ENCODE data around the gene C7orf25. TPM values are rescaled to one million over a fixed set of nuclear protein-coding genes. Genes with fewer than 3 reads are reported as not detected.

C7orf25 gene
- total RNA-seq, 4 donors from 2014 or later, result 8.3 to 15.1 (median 11.3) TPM

DNA sequence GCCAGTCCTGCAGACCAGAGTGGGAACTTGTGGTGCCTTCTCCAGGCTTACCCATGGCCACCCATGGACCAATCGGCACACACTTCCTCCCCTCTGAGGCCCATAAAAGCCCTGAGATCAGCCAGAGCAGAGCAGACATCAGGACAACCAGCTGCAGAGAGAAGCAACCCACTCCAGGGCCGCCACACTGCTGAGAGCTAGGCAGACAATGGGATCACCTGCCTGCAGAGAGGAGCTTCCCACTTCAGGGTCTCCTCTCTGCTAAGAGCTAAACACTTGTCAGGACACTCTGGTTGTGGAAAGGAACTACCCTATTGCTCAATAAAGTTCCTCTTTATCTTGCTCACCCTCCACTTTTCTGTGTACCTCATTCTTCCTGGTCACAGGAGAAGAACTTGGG lies 34.0 kb downstream of the C7orf25 start:
- Histone ChIP-seq H3K27me3 (no peaks in the 10 kb centered on the region), H3K36me3 (no peaks in the 10 kb centered on the region), H3K9me3 (no peaks in the 10 kb centered on the region), H3K4me3 (no peak overlapping the region), H3K4me1 (no peaks in the 10 kb centered on the region), H3K27ac (no peak overlapping the region)
- no peak for DNase-seq
- TF ChIP-seq POLR2A (IDR thresholded peaks at IDR 0.05), result no peak
- no peak for TF ChIP-seq CTCF (IDR thresholded peaks at IDR 0.05)

DNA sequence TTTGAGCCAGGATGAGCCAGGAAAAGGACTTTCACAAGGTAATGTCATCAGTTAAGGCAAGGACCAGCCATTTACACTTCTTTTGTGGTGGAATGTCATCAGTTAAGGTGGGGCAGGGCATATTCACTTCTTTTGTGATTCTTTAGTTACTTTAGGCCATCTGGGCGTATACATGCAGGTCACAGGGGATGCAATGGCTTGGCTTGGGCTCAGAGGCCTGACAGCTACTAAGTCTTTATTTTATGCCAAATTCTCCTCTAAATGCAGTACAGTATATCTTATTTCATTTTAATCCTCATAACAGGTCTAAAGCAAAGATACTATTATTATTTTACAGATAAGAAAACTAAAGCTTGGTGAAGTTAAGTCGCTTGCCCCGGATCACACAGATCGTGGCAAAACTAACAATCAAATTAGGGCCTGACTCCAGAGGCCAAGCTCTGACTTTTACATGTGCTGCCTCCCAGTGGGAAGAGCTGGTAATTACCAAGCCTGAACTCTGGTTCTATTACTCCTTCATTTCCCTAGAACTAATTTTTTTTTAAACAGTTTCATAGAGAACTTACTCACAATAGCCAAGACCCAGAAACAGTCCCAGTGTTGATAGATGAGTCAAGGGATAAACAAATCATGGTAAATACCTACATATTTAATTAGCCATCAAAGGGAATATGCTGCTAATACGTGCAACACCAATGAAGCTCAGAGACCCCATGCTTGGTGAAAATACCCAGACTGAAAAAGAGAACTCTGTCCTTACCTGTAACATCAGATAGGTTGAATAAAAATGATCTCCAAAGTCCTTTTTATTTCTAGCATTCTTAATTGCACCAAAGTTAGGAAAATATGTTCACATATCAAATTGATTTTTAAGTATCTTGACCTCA lies 35.4 kb downstream of the C7orf25 start:
- TF ChIP-seq CTCF (IDR thresholded peaks at IDR 0.05) (peak; percentile 53 to 80 (median 76)), POLR2A (IDR thresholded peaks at IDR 0.05) (no peak)

DNA sequence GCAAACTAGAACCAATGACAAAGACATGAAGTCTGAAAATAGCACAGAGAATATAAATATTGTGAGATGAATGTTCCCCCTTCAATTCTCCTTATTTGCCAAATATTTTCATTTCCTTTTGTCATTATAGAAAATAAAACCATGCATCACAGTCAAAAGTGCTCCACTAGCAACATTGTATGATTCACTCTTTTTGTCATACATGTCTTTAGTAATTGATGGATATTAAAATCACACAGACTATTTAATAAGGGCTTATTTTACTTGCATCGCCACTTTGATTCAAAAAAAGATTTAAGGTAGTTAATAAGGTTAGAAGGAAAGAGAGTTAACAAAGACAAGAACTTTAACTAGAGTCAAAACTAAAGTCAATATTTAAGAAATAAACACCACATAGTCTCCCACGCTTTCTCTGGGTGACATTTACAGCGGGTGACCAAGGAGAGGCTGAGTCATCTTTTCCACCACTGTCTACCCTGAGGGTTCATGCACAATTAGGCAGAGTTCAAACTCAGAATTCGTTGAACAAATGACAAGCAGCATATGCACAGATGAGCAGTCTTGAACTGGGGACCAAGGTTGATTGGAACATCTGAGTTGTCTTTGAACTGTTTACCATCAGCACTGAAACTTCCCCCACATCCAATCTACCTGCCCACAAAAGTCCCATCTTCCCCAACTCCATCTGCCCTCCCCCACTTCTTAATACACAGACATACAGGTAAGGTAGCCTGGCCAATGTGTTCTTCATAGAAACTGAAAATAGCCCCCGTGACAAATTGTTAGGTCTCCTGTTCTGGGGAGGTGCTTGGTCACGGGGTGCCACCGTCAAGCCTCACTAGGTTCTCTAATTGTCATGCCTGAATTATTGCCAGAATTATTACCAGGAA lies 42.5 kb downstream of the C7orf25 start:
- Histone ChIP-seq H3K36me3 (no peaks in the 10 kb centered on the region), H3K27me3 (no peaks in the 10 kb centered on the region), H3K4me1 (no peaks in the 10 kb centered on the region), H3K9me3 (no peaks in the 10 kb centered on the region), H3K27ac (peak overlapping the region in 1 of 4 donors; percentile 25), H3K4me3 (no peak overlapping the region)
- DNase-seq, result no peak
- no peak for TF ChIP-seq POLR2A (IDR thresholded peaks at IDR 0.05)
- TF ChIP-seq CTCF (IDR thresholded peaks at IDR 0.05), result no peak

More for the DNA sequence above, 35.4 kb downstream of the C7orf25 start:
- no peaks in the 10 kb centered on the region for H3K27me3 ChIP-seq
- H3K27ac ChIP-seq, result no peak overlapping the region
- no peaks in the 10 kb centered on the region for H3K9me3 ChIP-seq
- H3K4me1 ChIP-seq, result no peaks in the 10 kb centered on the region
- H3K4me3 ChIP-seq, result no peak overlapping the region
- DNase-seq, result peak in 2 of 3 donors; percentile 22 to 76
- no peaks in the 10 kb centered on the region for H3K36me3 ChIP-seq

DNA sequence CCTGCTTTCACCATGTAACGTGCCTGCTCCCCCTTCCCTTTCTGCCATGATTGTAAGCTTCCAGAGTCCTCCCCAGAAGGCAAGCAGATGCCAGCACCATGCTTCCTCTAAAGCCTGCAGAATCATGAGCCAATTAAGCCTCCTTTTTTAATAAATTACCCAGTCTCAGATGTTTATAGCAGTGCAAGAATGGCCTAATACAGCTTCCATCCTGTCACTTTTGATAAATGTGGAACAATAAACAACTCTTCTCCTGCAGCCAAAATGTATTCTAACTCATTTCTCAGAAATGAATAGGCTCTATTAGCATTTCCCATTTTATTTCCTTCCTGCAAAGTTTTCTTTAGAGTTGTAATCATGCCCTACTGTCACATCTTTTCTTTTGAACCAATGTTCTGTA lies 43.4 kb downstream of the C7orf25 start:
- no peaks in the 10 kb centered on the region for H3K4me1 ChIP-seq
- H3K27me3 ChIP-seq, result no peaks in the 10 kb centered on the region
- no peak for DNase-seq
- no peak overlapping the region for H3K27ac ChIP-seq
- H3K9me3 ChIP-seq, result no peaks in the 10 kb centered on the region
- TF ChIP-seq CTCF (IDR thresholded peaks at IDR 0.05) (no peak), POLR2A (IDR thresholded peaks at IDR 0.05) (no peak)
- no peaks in the 10 kb centered on the region for H3K36me3 ChIP-seq
- no peak overlapping the region for H3K4me3 ChIP-seq

Other genes with a start within 250 kb of the C7orf25 start
- 10 to 100 TPM; 28.1 to 66.8 (median 55.8) TPM for gene PSMA2, start 20.1 kb upstream of the C7orf25 start, total RNA-seq
- 10 to 100 TPM; 27.8 to 46.2 (median 30.7) TPM for gene MRPL32, start 20.3 kb upstream of the C7orf25 start, total RNA-seq
- 1 to 10 TPM in 2 of 4 donors, under 1 TPM in 1, not detected in 1; 0.83 to 3.9 (median 2.7) TPM for gene HECW1, start 200.6 kb upstream of the C7orf25 start, total RNA-seq